Caco-2 (cell line): ENCODE results near the gene PSD4. TPM values are rescaled to one million over a fixed set of nuclear protein-coding genes. Genes with fewer than 3 reads are reported as not detected.

Experiments used
- BruUV-seq: library from RNA; stranded (reverse); fragments of 400-500 nt; replicated peaks from 2 replicates; lab custom pipeline; 2021; lab: Mats Ljungman, UMichigan
- CTCF ChIA-PET: fragments of 300-600 bp; sonication (Branson Sonifier 250); formaldehyde crosslinking; loops from one replicate; lab custom pipeline; 2022; ENCODE audit warnings: antibody characterized with exemption; lab: Charles Lee
- POLR2A ChIA-PET: fragments of 300-600 bp; sonication (Branson Sonifier 250); formaldehyde crosslinking; loops from one replicate; lab custom pipeline; 2022; ENCODE audit warnings: antibody characterized with exemption; lab: Charles Lee
- DNase-seq, 2 experiments: peaks; one replicate each; pipeline versions ENCODE4 v3.0.0 to v3.0.0-alpha.2; 2020 to 2022
- H3K27me3 ChIP-seq: replicated peaks from 2 replicates; pipeline ENCODE4 v1.6.0; 2011; ENCODE audit warnings: low read length; ENCODE audit not compliant: control insufficient read depth, insufficient read depth
- H3K36me3 ChIP-seq: 2 replicates; pipeline ENCODE4 v1.5.1; 2011; ENCODE audit warnings: low read length; ENCODE audit not compliant: control insufficient read depth, insufficient read depth
- H3K4me1 ChIP-seq: fragments of 250-450 bp; sonication (Bioruptor Pico); 2 replicates; pipeline ENCODE4 v1.5.1; 2020; ENCODE audit warnings: mild to moderate bottlenecking
- H3K4me3 ChIP-seq: 2 replicates; pipeline ENCODE4 v1.5.1; 2011; ENCODE audit warnings: low read depth, mild to moderate bottlenecking, control low read depth, low read length
- H3K9me3 ChIP-seq: fragments of 250-450 bp; sonication (Bioruptor Pico); 2 replicates; pipeline ENCODE4 v1.5.1; 2020; ENCODE audit warnings: mild to moderate bottlenecking, moderate library complexity
- H3K27ac Mint-ChIP-seq: one replicate; pipeline ENCODE4 v1.8.0; 2022; ENCODE audit warnings: mixed read lengths; ENCODE audit not compliant: unreplicated experiment
- H3K27me3 Mint-ChIP-seq: one replicate; pipeline ENCODE4 v1.8.0; 2022; ENCODE audit warnings: mixed read lengths; ENCODE audit not compliant: insufficient read depth, unreplicated experiment
- H3K36me3 Mint-ChIP-seq: one replicate; pipeline ENCODE4 v1.8.0; 2022; ENCODE audit warnings: mild to moderate bottlenecking, mixed read lengths; ENCODE audit not compliant: insufficient read depth, unreplicated experiment
- H3K4me1 Mint-ChIP-seq: one replicate; pipeline ENCODE4 v1.8.0; 2022; ENCODE audit warnings: low read depth, mixed read lengths; ENCODE audit not compliant: unreplicated experiment
- H3K4me3 Mint-ChIP-seq: one replicate; pipeline ENCODE4 v1.8.0; 2022; ENCODE audit warnings: mild to moderate bottlenecking, moderate library complexity, mixed read lengths; ENCODE audit not compliant: unreplicated experiment
- H3K9me3 Mint-ChIP-seq: one replicate; pipeline ENCODE4 v1.8.0; 2022; ENCODE audit warnings: mixed read lengths; ENCODE audit not compliant: unreplicated experiment
- intact Hi-C: fragments of 100-400 bp; cut with micrococcal nuclease; formaldehyde crosslinking; loops from one replicate; pipeline ENCODE4 v1.10.0; 2022; ENCODE audit not compliant: unreplicated experiment
- total RNA-seq: library from RNA; stranded (reverse); gene quantifications from 2 replicates; pipeline ENCODE4 v1.2.3, GENCODE V29; 2022
- TF ChIP-seq, protein P1 (sequence below), 2 experiments: fragments of 200-600 bp in 1 of 2; IDR thresholded peaks; 1 replicate in 1 of 2; 2 replicates in 1 of 2; pipeline versions ENCODE4 v1.5.1 to v1.8.0; 2011 to 2022; ENCODE audit warnings: antibody characterized with exemption in 1 of 2, control low read depth in 1 of 2, inconsistent platforms in 1 of 2, low read depth in 1 of 2, low read length in 1 of 2, mild to moderate bottlenecking in 1 of 2, moderate library complexity in 1 of 2; ENCODE audit not compliant: insufficient read depth in 1 of 2, severe bottlenecking in 1 of 2, unreplicated experiment in 1 of 2

Gene PSD4
- total RNA-seq, 1 experiment from 2014 or later = 18.7 TPM

GRCh38 chr2:113240150-113240914, 66.6 kb downstream of the PSD4 start:
- no peak for DNase-seq
- Mint-ChIP-seq H3K27me3 (no peaks in the 10 kb centered on the region), H3K4me1 (peaks cover 35% of the 10 kb centered on the region), H3K27ac (peak overlapping the region; percentile 71), H3K36me3 (peaks cover 92% of the 10 kb centered on the region), H3K9me3 (no peaks in the 10 kb centered on the region), H3K4me3 (peak overlapping the region; percentile 23)
- intact Hi-C loops = no loop called here
- no peak overlapping the region for H3K4me3 ChIP-seq
- H3K27me3 ChIP-seq = no peaks in the 10 kb centered on the region
- POLR2A ChIA-PET = interaction anchor here (0.9 to 1.6 kb wide), 2 partner anchors 9 to 41 kb away, joined by 3 to 4 read pairs; no protein-coding TSS in a partner anchor
- BruUV-seq = no TSS peak
- CTCF ChIA-PET = interaction anchor here (0.8 to 2.4 kb wide), 4 partner anchors 9 to 130 kb away, joined by 3 to 15 read pairs (median 4); no protein-coding TSS in a partner anchor
- no peaks in the 10 kb centered on the region for H3K9me3 ChIP-seq
- peaks cover 13% of the 10 kb centered on the region for H3K36me3 ChIP-seq
- peaks cover 46% of the 10 kb centered on the region for H3K4me1 ChIP-seq
- TF ChIP-seq, protein P1, sequence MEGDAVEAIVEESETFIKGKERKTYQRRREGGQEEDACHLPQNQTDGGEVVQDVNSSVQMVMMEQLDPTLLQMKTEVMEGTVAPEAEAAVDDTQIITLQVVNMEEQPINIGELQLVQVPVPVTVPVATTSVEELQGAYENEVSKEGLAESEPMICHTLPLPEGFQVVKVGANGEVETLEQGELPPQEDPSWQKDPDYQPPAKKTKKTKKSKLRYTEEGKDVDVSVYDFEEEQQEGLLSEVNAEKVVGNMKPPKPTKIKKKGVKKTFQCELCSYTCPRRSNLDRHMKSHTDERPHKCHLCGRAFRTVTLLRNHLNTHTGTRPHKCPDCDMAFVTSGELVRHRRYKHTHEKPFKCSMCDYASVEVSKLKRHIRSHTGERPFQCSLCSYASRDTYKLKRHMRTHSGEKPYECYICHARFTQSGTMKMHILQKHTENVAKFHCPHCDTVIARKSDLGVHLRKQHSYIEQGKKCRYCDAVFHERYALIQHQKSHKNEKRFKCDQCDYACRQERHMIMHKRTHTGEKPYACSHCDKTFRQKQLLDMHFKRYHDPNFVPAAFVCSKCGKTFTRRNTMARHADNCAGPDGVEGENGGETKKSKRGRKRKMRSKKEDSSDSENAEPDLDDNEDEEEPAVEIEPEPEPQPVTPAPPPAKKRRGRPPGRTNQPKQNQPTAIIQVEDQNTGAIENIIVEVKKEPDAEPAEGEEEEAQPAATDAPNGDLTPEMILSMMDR (IDR thresholded peaks at IDR 0.05; ENCODE audit: insufficient read depth in 1 of 2, low read depth in 1 of 2, low read length in 1 of 2, severe bottlenecking in 1 of 2, unreplicated experiment in 1 of 2) = no peak

- H3K4me1 ChIP-seq = peaks cover 46% of the 10 kb centered on the region
- CTCF ChIA-PET = interaction anchor here (1.1 to 2.4 kb wide), 2 partner anchors 34 to 37 kb away, joined by 4 to 15 read pairs; no protein-coding TSS in a partner anchor
- no TSS peak for BruUV-seq
- peak; percentile 37 to 71 for DNase-seq
- Mint-ChIP-seq H3K4me3 (peak overlapping the region; percentile 23), H3K27me3 (no peaks in the 10 kb centered on the region), H3K9me3 (no peaks in the 10 kb centered on the region), H3K36me3 (peaks cover 88% of the 10 kb centered on the region), H3K4me1 (peaks cover 41% of the 10 kb centered on the region), H3K27ac (peak overlapping the region; percentile 83)
- no peaks in the 10 kb centered on the region for H3K27me3 ChIP-seq
- H3K9me3 ChIP-seq = no peaks in the 10 kb centered on the region
- H3K36me3 ChIP-seq = peaks cover 13% of the 10 kb centered on the region
- intact Hi-C loops = no loop called here
- H3K4me3 ChIP-seq = no peak overlapping the region
- TF ChIP-seq, protein P1 (IDR thresholded peaks at IDR 0.05; ENCODE audit: insufficient read depth in 1 of 2, low read depth in 1 of 2, low read length in 1 of 2, severe bottlenecking in 1 of 2, unreplicated experiment in 1 of 2) = no peak
- POLR2A ChIA-PET = interaction anchor here (0.9 to 1.6 kb wide), 2 partner anchors 9 to 10 kb away, joined by 3 to 4 read pairs; no protein-coding TSS in a partner anchor
Observed at GRCh38 chr2:113240915-113241911, 67.4 kb downstream of the PSD4 start.

GRCh38 chr2:113242327-113242726, 68.6 kb downstream of the PSD4 start:
- intact Hi-C loops = no loop called here
- peak overlapping the region; percentile 83 for H3K27ac Mint-ChIP-seq
- H3K4me1 Mint-ChIP-seq = peaks cover 39% of the 10 kb centered on the region
- H3K36me3 ChIP-seq = peaks cover 12% of the 10 kb centered on the region
- H3K9me3 Mint-ChIP-seq = no peaks in the 10 kb centered on the region
- H3K4me3 Mint-ChIP-seq = no peak overlapping the region
- no peaks in the 10 kb centered on the region for H3K9me3 ChIP-seq
- POLR2A ChIA-PET = interaction anchor here (0.9 kb wide), 1 partner anchor 10 kb away, joined by 3 read pairs; no protein-coding TSS in a partner anchor
- no peak overlapping the region for H3K4me3 ChIP-seq
- CTCF ChIA-PET = no interaction called here
- no peaks in the 10 kb centered on the region for H3K27me3 ChIP-seq
- no TSS peak for BruUV-seq
- no peaks in the 10 kb centered on the region for H3K27me3 Mint-ChIP-seq
- TF ChIP-seq, protein P1 (IDR thresholded peaks at IDR 0.05; ENCODE audit: insufficient read depth in 1 of 2, low read depth in 1 of 2, low read length in 1 of 2, severe bottlenecking in 1 of 2, unreplicated experiment in 1 of 2) = no peak
- no peak for DNase-seq
- peaks cover 77% of the 10 kb centered on the region for H3K36me3 Mint-ChIP-seq
- peaks cover 38% of the 10 kb centered on the region for H3K4me1 ChIP-seq
